Common myeloid progenitor, CD34-positive (primary cell): ENCODE results near the gene FAM83C.
"Not testable (repeated sequence)": the region's sequence is repeated elsewhere in the genome, so short reads cannot be mapped to it uniquely, and the experiment has no call there.

Experiments used
- CTCF ChIA-PET: fragments of 350-600 bp; sonication (Branson Sonifier 250); formaldehyde crosslinking; loops from one replicate; lab custom pipeline; 2021; ENCODE audit warnings: antibody characterized with exemption; lab: Charles Lee
- POLR2A ChIA-PET: fragments of 350-600 bp; sonication (Branson Sonifier 250); formaldehyde crosslinking; loops from one replicate; lab custom pipeline; 2021; ENCODE audit warnings: antibody characterized with exemption; lab: Charles Lee
- DNase-seq, 3 donors: peaks; one replicate each; pipeline versions ENCODE4 v3.0.0 to v3.0.0-alpha.2; 2013
- H3K27ac ChIP-seq, 2 experiments: 1 replicate in 1 of 2; 2 replicates in 1 of 2; pipeline ENCODE4 v1.7.0; 2013; ENCODE audit warnings: inconsistent platforms in 2 of 2, low read length in 2 of 2, mild to moderate bottlenecking in 2 of 2, low read depth in 1 of 2, moderate library complexity in 1 of 2; ENCODE audit not compliant: severe bottlenecking in 2 of 2, insufficient read depth in 1 of 2, poor library complexity in 1 of 2
- H3K27me3 ChIP-seq, 5 experiments: replicated peaks in 2 of 5; 1 replicate in 3 of 5; 2 replicates in 2 of 5; pipeline versions ENCODE4 v1.6.1 to v1.7.0; 2013; ENCODE audit warnings: low read length in 4 of 5, mild to moderate bottlenecking in 2 of 5, moderate library complexity in 2 of 5, inconsistent platforms in 1 of 5; ENCODE audit not compliant: insufficient read depth in 5 of 5, control insufficient read depth in 4 of 5
- H3K36me3 ChIP-seq, 4 experiments: 1 replicate in 2 of 4; 2 replicates in 2 of 4; pipeline versions ENCODE4 v1.6.1 to v1.7.0; 2013; ENCODE audit warnings: low read length in 3 of 4, control low read depth in 1 of 4, mild to moderate bottlenecking in 1 of 4; ENCODE audit not compliant: control insufficient read depth in 4 of 4, insufficient read depth in 4 of 4
- H3K4me1 ChIP-seq, 4 experiments: 1 replicate in 3 of 4; 2 replicates in 1 of 4; pipeline versions ENCODE4 v1.6.1 to v1.7.1; 2013; ENCODE audit warnings: low read length in 3 of 4, mild to moderate bottlenecking in 3 of 4, control low read depth in 1 of 4, inconsistent platforms in 1 of 4, moderate library complexity in 1 of 4; ENCODE audit not compliant: control insufficient read depth in 4 of 4, insufficient read depth in 4 of 4; ENCODE audit errors: control extremely low read depth in 1 of 4
- H3K4me3 ChIP-seq, 7 experiments: 1 replicate in 4 of 7; 2 replicates in 3 of 7; pipeline versions ENCODE4 v1.5.1 to v1.7.0; 2013; ENCODE audit warnings: mild to moderate bottlenecking in 7 of 7, low read length in 6 of 7, moderate library complexity in 6 of 7, inconsistent platforms in 2 of 7, low read depth in 2 of 7, control low read depth in 1 of 7; ENCODE audit not compliant: insufficient read depth in 4 of 7, control insufficient read depth in 1 of 7; ENCODE audit errors: extremely low read depth in 1 of 7
- H3K9me3 ChIP-seq, 5 experiments: 1 replicate in 4 of 5; 2 replicates in 1 of 5; pipeline versions ENCODE4 v1.6.1 to v1.7.1; 2013; ENCODE audit warnings: low read length in 4 of 5, mild to moderate bottlenecking in 2 of 5, inconsistent platforms in 1 of 5, low read depth in 1 of 5, moderate library complexity in 1 of 5; ENCODE audit not compliant: control insufficient read depth in 4 of 5, insufficient read depth in 2 of 5; ENCODE audit errors: control extremely low read depth in 1 of 5
- WGBS: methylation state at CpG from one replicate; pipeline ENCODE4 v1.1.5; 2013; ENCODE audit not compliant: insufficient coverage; 5-methylcytosine and 5-hydroxymethylcytosine counted together

FAM83C gene

GRCh38 chr20:35252598-35252997 lies 39.6 kb downstream of the FAM83C start:
- H3K4me3 ChIP-seq, DNase-seq, H3K36me3 ChIP-seq, H3K9me3 ChIP-seq, CTCF ChIA-PET, H3K4me1 ChIP-seq, H3K27ac ChIP-seq, H3K27me3 ChIP-seq: not testable (repeated sequence)
- POLR2A ChIA-PET, result interaction anchor here (0.6 kb wide), 1 partner anchor 1004 kb away, joined by 3 read pairs; no protein-coding TSS in a partner anchor
- WGBS, result 100% methylated on average over 1 of the region's 2 CpGs

DNA sequence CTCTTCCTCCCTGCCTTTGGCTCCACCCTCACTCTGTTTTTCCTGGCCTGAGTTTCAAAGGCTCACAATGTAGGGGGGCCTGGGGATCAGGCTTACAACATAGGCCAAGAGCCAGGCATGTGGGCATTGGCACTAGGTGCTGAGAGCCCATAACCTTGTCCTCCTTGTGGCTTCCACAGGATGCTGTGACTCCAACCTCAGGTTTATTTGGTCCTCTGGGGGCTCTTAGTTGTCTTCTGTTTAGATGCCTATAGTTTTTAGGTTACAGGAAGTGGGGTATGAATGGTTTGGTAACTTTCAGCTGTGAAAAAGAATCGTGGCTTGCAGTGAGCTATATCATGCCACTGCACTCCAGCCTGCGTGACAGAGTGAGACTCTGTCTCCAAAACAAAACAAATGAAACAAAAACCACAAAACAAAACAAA lies 40.2 kb downstream of the FAM83C start:
- H3K27ac ChIP-seq, result no peak overlapping the region
- no peaks in the 10 kb centered on the region for H3K36me3 ChIP-seq
- peak in 2 of 3 donors; percentile 25 for DNase-seq
- H3K9me3 ChIP-seq, result no peaks in the 10 kb centered on the region
- no peaks in the 10 kb centered on the region for H3K27me3 ChIP-seq
- CTCF ChIA-PET, result no interaction called here
- H3K4me3 ChIP-seq, result no peak overlapping the region
- WGBS, result 40% methylated on average over 1 of the region's 2 CpGs
- H3K4me1 ChIP-seq, result peaks cover 0 to 8% (median 5%) of the 10 kb centered on the region in 4 experiments
- POLR2A ChIA-PET, result no interaction called here

DNA sequence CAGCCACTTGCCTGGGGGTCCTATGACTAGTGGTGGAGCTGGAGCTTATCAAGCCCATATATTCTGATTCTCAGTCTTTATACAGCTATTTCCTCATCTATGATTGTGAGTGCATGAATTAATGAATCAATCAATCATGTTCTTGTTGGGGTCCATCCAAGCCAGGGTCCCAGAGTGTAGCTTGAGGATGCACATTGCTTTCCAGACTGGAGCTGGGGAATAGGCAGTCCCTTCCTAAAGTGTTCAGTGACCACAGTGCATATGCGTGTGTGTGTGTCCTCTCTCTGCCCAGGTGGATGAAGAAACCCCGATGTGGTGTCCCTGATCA lies 40.6 kb downstream of the FAM83C start:
- no peaks in the 10 kb centered on the region for H3K27me3 ChIP-seq
- WGBS, result 100% methylated on average over 2 of the region's 2 CpGs
- no peaks in the 10 kb centered on the region for H3K9me3 ChIP-seq
- H3K27ac ChIP-seq, result no peak overlapping the region
- H3K4me1 ChIP-seq, result peaks cover 0 to 8% (median 5%) of the 10 kb centered on the region in 4 experiments
- no peak for DNase-seq
- no peaks in the 10 kb centered on the region for H3K36me3 ChIP-seq
- ChIA-PET POLR2A (no interaction called here), CTCF (interaction anchor here (1.0 kb wide), 1 partner anchor 378 kb away, joined by 3 read pairs; no protein-coding TSS in a partner anchor)
- H3K4me3 ChIP-seq, result no peak overlapping the region

GRCh38 chr20:35248641-35249475 lies 43.4 kb downstream of the FAM83C start:
- POLR2A ChIA-PET, result no interaction called here
- Histone ChIP-seq H3K27ac (no peak overlapping the region), H3K36me3 (no peaks in the 10 kb centered on the region), H3K27me3 (no peaks in the 10 kb centered on the region), H3K9me3 (no peaks in the 10 kb centered on the region), H3K4me1 (peaks cover 0 to 8% (median 5%) of the 10 kb centered on the region in 4 experiments), H3K4me3 (no peak overlapping the region)
- no peak for DNase-seq
- WGBS, result 94% methylated on average over 7 of the region's 9 CpGs
- CTCF ChIA-PET, result interaction anchor here (0.7 kb wide), 1 partner anchor 83 kb away, joined by 4 read pairs; no protein-coding TSS in a partner anchor

DNA sequence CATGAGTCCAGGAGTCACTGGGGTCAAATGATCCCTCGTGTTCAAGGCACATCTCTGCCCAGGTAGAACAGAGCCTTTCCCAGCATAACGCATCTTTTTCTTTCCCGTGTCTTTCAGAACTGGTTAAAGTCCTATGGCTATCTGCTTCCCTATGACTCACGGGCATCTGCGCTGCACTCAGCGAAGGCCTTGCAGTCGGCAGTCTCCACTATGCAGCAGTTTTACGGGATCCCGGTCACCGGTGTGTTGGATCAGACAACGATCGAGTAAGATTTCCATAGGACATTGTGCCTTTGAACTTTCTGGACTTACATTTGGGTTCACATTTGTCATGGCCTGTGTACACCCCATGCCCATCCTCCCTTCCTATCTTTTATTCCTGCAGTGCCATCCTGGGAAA lies 45.5 kb downstream of the FAM83C start:
- Histone ChIP-seq H3K36me3 (no peaks in the 10 kb centered on the region), H3K27ac (no peak overlapping the region), H3K4me1 (peaks cover 0 to 8% (median under 1%) of the 10 kb centered on the region in 4 experiments), H3K9me3 (no peaks in the 10 kb centered on the region), H3K27me3 (no peaks in the 10 kb centered on the region), H3K4me3 (no peak overlapping the region)
- ChIA-PET POLR2A (no interaction called here), CTCF (no interaction called here)
- no peak for DNase-seq
- 94% methylated on average over 12 of the region's 12 CpGs for WGBS

DNA sequence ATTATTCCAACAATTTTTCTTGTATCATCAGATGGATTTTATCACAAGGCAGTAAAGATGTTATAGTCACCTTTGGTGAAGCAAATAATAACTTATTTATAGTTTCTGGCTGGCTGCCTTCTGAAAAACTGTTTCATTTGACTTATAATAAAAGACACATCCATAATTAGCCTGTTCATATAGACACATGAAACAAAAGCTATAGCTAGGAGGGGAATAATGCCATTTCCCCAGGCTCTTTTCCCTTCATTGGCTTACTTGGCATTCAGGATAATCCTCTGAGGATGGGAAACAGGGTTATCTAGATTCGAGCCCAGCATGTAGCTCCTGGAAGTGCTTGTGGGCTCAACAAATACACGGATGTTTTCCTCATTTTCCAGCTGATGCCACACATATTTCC lies 48.2 kb downstream of the FAM83C start:
- Histone ChIP-seq H3K36me3 (no peaks in the 10 kb centered on the region), H3K9me3 (no peaks in the 10 kb centered on the region), H3K4me3 (no peak overlapping the region), H3K4me1 (no peaks in the 10 kb centered on the region), H3K27ac (no peak overlapping the region), H3K27me3 (no peaks in the 10 kb centered on the region)
- CTCF ChIA-PET, result no interaction called here
- no peak for DNase-seq
- POLR2A ChIA-PET, result no interaction called here
- 100% methylated on average over 1 of the region's 2 CpGs for WGBS

GRCh38 chr20:35243317-35243716 lies 48.9 kb downstream of the FAM83C start:
- no peak for DNase-seq
- no peaks in the 10 kb centered on the region for H3K36me3 ChIP-seq
- H3K27ac ChIP-seq, result no peak overlapping the region
- no peaks in the 10 kb centered on the region for H3K27me3 ChIP-seq
- no peak overlapping the region for H3K4me3 ChIP-seq
- ChIA-PET POLR2A (no interaction called here), CTCF (no interaction called here)
- peaks cover 0 to 5% (median 3%) of the 10 kb centered on the region in 4 experiments for H3K4me1 ChIP-seq
- 100% methylated on average over 1 of the region's 2 CpGs for WGBS
- H3K9me3 ChIP-seq, result no peaks in the 10 kb centered on the region
